HG02759 (cell line): ENCODE measurements around the gene JAZF1.

Experiments used
- ATAC-seq: cut with Tn5 transposase; IDR thresholded peaks from one replicate; pipeline ENCODE4 v1.9.1; 2021; ENCODE audit warnings: mild to moderate bottlenecking, moderate library complexity; ENCODE audit not compliant: unreplicated experiment

The JAZF1 gene

GRCh38 chr7:27952456-27953285 is 227.9 kb downstream of the JAZF1 start:
- ATAC-seq, result no peak

GRCh38 chr7:27950123-27950522 is 230.5 kb downstream of the JAZF1 start:
- ATAC-seq, result no peak

- no peak for ATAC-seq
Observed at GRCh38 chr7:27948861-27949260, 231.7 kb downstream of the JAZF1 start.

- no peak for ATAC-seq
Observed at GRCh38 chr7:27947586-27948278, 232.9 kb downstream of the JAZF1 start.

GRCh38 chr7:27946351-27946750 is 234.2 kb downstream of the JAZF1 start:
- ATAC-seq, result no peak

GRCh38 chr7:27945058-27945795 is 235.4 kb downstream of the JAZF1 start:
- ATAC-seq, result no peak

- ATAC-seq, result no peak
Observed at GRCh38 chr7:27944643-27945042, 236.0 kb downstream of the JAZF1 start.

GRCh38 chr7:27943241-27943640 is 237.4 kb downstream of the JAZF1 start:
- ATAC-seq, result no peak

- ATAC-seq, result no peak
Observed at GRCh38 chr7:27942711-27943110, 237.9 kb downstream of the JAZF1 start.

GRCh38 chr7:27941522-27941921 is 239.1 kb downstream of the JAZF1 start:
- ATAC-seq, result no peak

GRCh38 chr7:27940341-27940740 is 240.3 kb downstream of the JAZF1 start:
- no peak for ATAC-seq

- ATAC-seq, result no peak
Observed at GRCh38 chr7:27939893-27940292, 240.7 kb downstream of the JAZF1 start.

GRCh38 chr7:27936768-27937102 is 243.9 kb downstream of the JAZF1 start:
- ATAC-seq, result no peak

GRCh38 chr7:27936047-27936767 is 244.4 kb downstream of the JAZF1 start:
- ATAC-seq, result no peak

- ATAC-seq, result no peak
Observed at GRCh38 chr7:27933671-27934565, 246.7 kb downstream of the JAZF1 start.

GRCh38 chr7:27930910-27931476 is 249.6 kb downstream of the JAZF1 start:
- ATAC-seq, result no peak

GRCh38 chr7:27929127-27929526 is 251.5 kb downstream of the JAZF1 start:
- ATAC-seq, result no peak

GRCh38 chr7:27928001-27928400 is 252.6 kb downstream of the JAZF1 start:
- no peak for ATAC-seq

- ATAC-seq, result peak; percentile 69
Observed at GRCh38 chr7:27925573-27926201, 254.9 kb downstream of the JAZF1 start.
